HuH-7 (cell line): ENCODE measurements around the gene CEMP1.

Source experiments
- DNase-seq: peaks from one replicate; pipeline ENCODE4 v3.0.0; 2011; ENCODE audit warnings: low spot score

The CEMP1 gene

DNA sequence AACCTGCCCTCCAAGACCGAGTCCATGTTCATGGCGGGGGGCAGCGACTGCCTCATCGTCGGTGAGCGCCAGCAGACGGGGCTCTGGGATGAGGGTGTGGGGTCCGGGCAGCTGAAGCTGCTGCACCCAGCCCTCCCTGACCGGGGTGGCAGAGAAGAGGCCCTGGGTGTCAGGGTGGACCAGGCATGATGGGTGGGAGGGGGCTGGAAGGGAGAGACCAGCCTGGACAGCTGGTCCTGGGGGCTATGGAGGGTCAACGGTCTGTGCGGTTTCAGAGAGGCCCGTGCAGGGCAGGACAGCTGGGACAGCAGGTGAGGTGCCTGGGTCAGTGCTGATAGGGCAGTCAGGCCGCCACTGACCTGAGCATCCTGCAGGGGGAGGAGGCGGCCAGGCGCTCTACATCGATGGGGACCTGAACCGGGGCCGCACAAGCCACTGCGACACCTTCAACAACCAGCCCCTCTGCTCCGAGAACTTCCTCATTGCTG is 30.7 kb downstream of the CEMP1 start:
- no peak for DNase-seq

- DNase-seq: no peak
Measured at GRCh38 chr16:2499890-2500429, 31.2 kb downstream of the CEMP1 start.

- no peak for DNase-seq
Measured at GRCh38 chr16:2499454-2499853, 31.8 kb downstream of the CEMP1 start.

GRCh38 chr16:2498531-2499253 is 32.5 kb downstream of the CEMP1 start:
- DNase-seq: no peak

- no peak for DNase-seq
Measured at GRCh38 chr16:2497695-2498484, 33.3 kb downstream of the CEMP1 start.

DNA sequence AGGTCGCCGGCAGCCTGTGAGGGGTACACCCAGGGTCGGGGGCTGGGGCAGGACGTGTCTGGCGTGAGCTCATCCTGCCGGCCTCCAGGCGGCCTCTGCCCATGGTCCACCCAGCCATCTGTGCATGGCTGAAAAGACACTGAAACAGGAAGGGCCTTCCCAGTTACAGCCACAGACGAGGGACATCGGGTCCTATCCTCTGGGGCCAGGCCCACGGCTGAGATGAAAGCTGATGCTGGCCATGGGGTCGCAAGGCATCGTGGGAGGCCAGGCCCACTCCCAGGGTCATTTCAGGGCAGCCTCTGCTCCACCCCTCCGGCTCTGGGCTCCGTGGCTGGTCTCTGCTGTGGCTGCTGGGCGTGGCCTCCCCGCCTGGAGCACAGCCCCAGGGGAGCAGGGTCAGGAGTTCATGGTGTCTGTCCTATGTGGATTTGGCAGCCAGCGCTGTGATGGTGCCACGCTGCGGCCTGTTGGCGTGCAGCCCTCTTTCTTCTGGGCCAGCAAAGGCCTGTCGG is 34.0 kb downstream of the CEMP1 start:
- DNase-seq: no peak

DNA sequence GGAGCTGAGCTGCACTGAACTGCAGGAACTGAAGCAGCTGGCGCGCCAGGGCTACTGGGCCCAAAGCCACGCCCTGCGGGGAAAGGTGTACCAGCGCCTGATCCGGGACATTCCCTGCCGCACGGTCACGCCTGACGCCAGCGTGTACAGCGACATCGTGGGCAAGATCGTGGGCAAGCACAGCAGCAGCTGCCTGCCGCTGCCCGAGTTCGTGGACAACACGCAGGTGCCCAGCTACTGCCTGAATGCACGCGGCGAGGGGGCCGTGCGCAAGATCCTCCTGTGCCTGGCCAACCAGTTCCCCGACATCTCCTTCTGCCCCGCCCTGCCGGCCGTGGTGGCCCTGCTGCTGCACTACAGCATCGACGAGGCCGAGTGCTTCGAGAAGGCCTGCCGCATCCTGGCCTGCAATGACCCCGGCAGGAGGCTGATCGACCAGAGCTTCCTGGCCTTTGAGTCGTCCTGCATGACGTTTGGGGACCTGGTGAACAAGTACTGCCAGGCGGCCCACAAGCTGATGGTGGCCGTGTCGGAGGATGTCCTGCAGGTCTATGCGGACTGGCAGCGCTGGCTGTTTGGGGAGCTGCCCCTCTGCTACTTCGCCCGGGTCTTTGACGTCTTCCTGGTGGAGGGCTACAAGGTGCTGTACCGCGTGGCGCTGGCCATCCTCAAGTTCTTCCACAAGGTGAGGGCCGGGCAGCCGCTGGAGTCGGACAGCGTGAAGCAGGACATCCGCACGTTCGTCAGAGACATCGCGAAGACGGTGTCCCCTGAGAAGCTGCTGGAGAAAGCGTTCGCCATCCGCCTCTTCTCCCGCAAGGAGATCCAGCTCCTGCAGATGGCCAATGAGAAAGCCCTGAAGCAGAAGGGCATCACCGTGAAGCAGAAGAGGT is 34.7 kb downstream of the CEMP1 start:
- DNase-seq: no peak

- DNase-seq: no peak
Measured at GRCh38 chr16:2495041-2495440, 36.2 kb downstream of the CEMP1 start.

- DNase-seq: no peak
Measured at GRCh38 chr16:2494616-2495015, 36.6 kb downstream of the CEMP1 start.

GRCh38 chr16:2493605-2494004 is 37.6 kb downstream of the CEMP1 start:
- no peak for DNase-seq

DNA sequence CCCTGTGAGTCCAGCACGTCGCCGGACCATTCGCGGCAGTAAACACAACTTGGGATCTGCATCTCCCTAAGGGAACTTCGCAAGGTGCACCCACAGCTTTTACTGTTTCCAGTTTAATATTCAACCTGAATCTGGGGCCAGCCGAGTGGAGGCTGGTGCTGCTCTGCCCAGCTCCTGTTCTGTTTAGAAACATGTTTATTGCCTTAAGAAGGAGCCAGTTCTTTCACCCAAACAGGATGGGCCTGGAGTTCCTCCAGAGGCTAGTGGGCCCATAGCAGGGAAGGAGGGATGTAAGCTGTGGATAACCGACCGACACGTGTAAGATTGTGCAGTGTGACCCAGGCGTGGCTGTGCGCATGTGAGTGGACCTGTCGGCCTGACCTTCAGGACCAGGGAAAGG is 38.9 kb downstream of the CEMP1 start:
- DNase-seq: no peak

DNA sequence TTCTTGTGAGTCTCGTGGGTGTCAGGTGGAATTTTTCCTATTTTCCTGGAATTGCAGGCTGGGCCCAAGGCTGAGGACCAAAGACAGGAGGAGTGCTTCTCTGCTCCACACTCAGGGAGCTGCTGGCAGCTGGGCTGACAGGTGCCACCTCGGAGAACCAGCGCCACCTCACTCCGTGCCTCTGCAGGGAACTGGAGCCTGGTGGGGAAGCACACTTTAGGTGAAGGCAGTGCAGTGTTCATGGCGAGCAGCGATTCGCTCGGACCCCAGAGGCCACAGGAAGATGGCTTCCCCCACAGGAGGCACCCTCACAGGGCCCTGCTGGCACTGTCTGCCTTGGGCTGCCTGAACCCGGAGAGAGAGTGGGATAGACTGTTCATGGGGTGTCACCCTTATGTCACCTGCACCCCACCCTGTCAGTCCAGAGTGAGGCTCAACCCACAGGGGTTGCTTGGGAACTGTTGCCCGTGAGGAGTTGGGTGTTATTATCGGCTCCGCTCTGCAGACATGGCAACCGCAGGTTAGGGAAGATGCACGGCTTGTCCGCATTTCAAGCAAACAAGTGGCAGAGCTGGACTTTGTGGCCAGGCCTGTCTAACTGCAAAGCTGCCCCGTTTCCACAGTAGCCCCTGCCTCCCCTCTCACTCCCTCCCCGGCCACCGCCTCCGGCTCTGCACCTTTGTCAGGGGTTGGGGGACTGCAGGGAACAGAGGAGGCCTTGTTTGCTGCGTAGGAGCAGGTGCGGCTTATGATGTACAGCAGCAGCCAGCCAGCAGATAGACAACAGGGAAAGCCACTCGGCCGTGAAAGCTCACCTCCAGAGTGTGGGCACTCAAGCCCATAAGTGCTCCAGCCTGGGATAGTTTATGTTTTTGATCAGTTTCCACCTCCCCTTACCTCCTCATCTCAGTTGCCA is 40.8 kb downstream of the CEMP1 start:
- DNase-seq: no peak

DNA sequence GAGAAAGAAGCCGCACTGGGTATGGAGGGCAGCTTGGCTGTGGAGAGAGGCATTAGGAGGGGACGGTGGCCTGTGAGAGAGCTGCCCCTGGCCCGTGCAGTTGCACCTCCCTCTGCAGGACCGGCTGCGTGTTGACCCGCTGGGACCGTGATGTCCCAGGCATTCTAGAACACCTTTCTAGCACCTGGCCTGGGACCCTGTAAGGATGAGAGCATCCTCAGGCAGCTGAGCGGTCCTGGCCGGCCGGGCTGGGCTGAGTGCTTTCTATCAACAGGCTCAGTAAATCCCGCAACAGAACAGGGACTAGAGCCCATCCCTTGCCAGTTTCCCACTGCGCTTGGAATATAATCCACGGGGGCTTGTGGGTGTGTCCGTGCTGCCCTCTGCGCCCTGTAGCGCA is 41.6 kb downstream of the CEMP1 start:
- DNase-seq: no peak

GRCh38 chr16:2487903-2488531 is 43.2 kb downstream of the CEMP1 start:
- no peak for DNase-seq

DNA sequence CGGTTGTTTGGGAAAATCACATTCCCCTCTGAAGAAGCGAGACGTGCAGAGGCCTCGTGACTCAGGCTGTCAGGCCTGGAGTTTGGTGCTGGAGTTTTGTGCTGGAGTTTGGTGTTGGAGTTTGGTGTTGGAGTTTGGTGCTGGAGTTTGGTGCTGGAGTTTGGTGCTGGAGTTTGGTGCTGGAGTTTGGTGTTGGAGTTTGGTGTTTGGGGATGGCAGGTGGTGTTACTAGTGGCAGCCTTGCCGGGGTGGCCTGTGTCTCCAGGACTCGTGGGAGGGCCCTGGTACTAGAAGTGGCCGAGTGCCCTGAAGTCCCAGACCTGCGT is 43.7 kb downstream of the CEMP1 start:
- DNase-seq: no peak

DNA sequence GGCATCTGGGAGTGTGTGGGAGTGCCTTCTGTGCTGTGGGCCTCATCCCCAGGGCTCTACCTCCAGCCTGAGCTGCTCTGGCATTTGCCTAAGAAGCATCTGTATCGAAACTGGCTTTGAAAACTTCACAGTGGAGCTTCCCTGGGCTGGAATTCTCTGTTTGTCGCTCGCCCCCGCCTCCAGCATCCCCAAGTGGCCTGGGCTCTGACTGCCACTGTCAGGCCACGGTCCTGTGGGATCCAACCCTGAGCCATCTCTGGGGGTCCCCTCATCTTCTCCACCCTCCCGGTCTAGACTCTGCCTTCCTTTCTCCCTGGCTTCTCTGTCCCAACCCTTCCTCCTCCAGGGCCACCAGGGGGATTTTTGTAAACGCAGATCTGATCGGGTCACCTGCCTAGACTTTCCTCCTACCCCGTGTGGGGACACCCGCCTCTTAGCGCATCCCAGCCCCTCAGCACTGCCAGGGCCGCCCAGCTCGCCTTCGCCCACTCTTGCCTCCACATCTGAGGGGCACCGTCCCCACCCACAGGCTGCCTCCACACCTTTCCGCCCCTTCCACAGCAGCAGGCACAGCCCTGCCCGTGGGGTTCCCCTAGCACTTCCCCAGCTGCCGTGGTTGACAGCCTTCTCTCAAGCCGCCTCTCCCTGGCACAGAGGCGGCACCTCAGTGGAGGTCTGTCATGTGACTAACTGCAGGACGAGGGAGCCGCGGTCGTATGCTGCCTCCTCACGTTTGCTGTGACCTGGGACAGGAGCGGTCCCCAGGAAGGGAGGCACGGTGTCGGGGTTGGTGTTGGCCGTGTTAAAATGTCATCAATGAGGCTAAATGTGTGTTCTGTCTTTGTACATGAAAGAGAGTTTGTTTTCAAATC is 44.3 kb downstream of the CEMP1 start:
- no peak for DNase-seq

- no peak for DNase-seq
Measured at GRCh38 chr16:2485811-2486507, 45.2 kb downstream of the CEMP1 start.

DNA sequence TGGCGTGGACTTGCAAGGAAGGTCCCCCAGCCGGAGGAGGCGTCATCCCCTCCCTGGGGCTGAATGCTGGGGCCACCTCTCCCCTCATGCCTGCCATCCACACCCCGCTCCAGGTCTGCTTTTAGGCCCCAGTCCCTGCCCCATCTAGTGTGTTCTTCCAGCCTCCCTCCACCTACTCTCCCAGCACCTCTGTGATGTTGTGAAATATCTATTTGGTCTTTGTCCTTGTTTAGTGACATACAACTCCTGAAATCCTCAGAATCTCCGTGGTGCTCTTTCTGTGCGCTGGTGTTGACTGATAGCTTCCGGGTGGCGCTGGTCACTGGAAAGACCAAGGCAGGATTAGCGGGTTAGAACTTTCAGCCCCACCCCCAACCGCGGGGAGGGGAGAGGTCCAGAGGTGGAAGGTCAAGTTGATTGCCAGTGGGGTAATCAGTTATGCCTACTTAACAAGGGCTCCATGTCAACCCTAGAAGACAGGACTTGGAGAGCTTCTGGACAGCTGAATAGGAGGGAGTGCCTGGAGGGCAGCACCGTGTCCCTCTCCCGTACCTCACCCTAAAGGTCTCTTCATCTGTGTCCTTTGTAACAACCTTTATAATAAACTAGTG is 46.2 kb downstream of the CEMP1 start:
- peak; percentile 78 for DNase-seq
